H9 (cell line): ENCODE data around the gene APOH. TPM values are rescaled to one million over a fixed set of nuclear protein-coding genes. Genes with fewer than 3 reads are reported as not detected.

Experiments used
- DNase-seq: peaks from one replicate; pipeline ENCODE4 v3.0.0-alpha.2; 2017
- H2AFZ ChIP-seq: one replicate; pipeline ENCODE4 v1.6.1; 2013; ENCODE audit warnings: mild to moderate bottlenecking, low read length, control low read depth, moderate library complexity
- H2AK5ac ChIP-seq: 2 replicates; pipeline ENCODE4 v1.6.1; 2013; ENCODE audit warnings: low read length, control low read depth, mixed read lengths; ENCODE audit not compliant: insufficient read length
- H2BK120ac ChIP-seq: one replicate; pipeline ENCODE4 v1.6.1; 2013; ENCODE audit warnings: low read depth, mild to moderate bottlenecking, low read length, control low read depth, inconsistent platforms; ENCODE audit not compliant: poor library complexity, severe bottlenecking
- H2BK12ac ChIP-seq: 2 replicates; pipeline ENCODE4 v1.6.1; 2013; ENCODE audit warnings: low read length, control low read depth, mixed read lengths, low read depth; ENCODE audit not compliant: insufficient read length
- H2BK15ac ChIP-seq: 2 replicates; pipeline ENCODE4 v1.6.1; 2013; ENCODE audit warnings: low read depth, low read length, control low read depth
- H2BK20ac ChIP-seq: one replicate; pipeline ENCODE4 v1.6.1; 2013; ENCODE audit warnings: low read depth, mild to moderate bottlenecking, low read length, control low read depth, inconsistent platforms; ENCODE audit not compliant: poor library complexity, severe bottlenecking
- H2BK5ac ChIP-seq: 2 replicates; pipeline ENCODE4 v1.6.1; 2013; ENCODE audit warnings: low read length, control low read depth, mixed read lengths; ENCODE audit not compliant: insufficient read length
- H3K14ac ChIP-seq: 2 replicates; pipeline ENCODE4 v1.6.1; 2013; ENCODE audit warnings: low read length, control low read depth; ENCODE audit not compliant: insufficient read depth
- H3K18ac ChIP-seq: 2 replicates; pipeline ENCODE4 v1.6.1; 2013; ENCODE audit warnings: low read depth, mild to moderate bottlenecking, mixed read lengths, low read length, control low read depth; ENCODE audit not compliant: insufficient read length
- H3K23ac ChIP-seq: 2 replicates; pipeline ENCODE4 v1.6.1; 2013; ENCODE audit warnings: low read length, control low read depth, mixed read lengths, low read depth; ENCODE audit not compliant: insufficient read length
- H3K23me2 ChIP-seq: 2 replicates; pipeline ENCODE4 v1.6.1; 2013; ENCODE audit warnings: low read depth, mild to moderate bottlenecking, mixed read lengths, low read length, control low read depth; ENCODE audit not compliant: insufficient read length, poor library complexity, severe bottlenecking
- H3K27ac ChIP-seq: 2 replicates; pipeline ENCODE4 v1.5.1; 2013; ENCODE audit warnings: low read length, control low read depth, mixed read lengths, low read depth; ENCODE audit not compliant: insufficient read length
- H3K27me3 ChIP-seq: 2 replicates; pipeline ENCODE4 v1.6.1; 2013; ENCODE audit warnings: low read length, control low read depth, inconsistent platforms; ENCODE audit not compliant: insufficient read depth
- H3K4ac ChIP-seq: 2 replicates; pipeline ENCODE4 v1.6.1; 2013; ENCODE audit warnings: low read depth, mild to moderate bottlenecking, control low read depth, inconsistent platforms, low read length, moderate library complexity
- H3K4me1 ChIP-seq: 2 replicates; pipeline ENCODE4 v1.6.1; 2013; ENCODE audit warnings: low read length, control low read depth, inconsistent platforms; ENCODE audit not compliant: insufficient read depth
- H3K4me2 ChIP-seq: 2 replicates; pipeline ENCODE4 v1.6.1; 2013; ENCODE audit warnings: low read length, control low read depth, mixed read lengths; ENCODE audit not compliant: insufficient read length, insufficient read depth
- H3K56ac ChIP-seq: 2 replicates; pipeline ENCODE4 v1.6.1; 2013; ENCODE audit warnings: low read depth, mild to moderate bottlenecking, mixed read lengths, low read length, control low read depth; ENCODE audit not compliant: insufficient read length
- H3K79me1 ChIP-seq: 2 replicates; pipeline ENCODE4 v1.6.1; 2013; ENCODE audit warnings: low read depth, mild to moderate bottlenecking, moderate library complexity, low read length, control low read depth, inconsistent platforms; ENCODE audit not compliant: insufficient read depth, poor library complexity, severe bottlenecking
- H3K79me2 ChIP-seq: 2 replicates; pipeline ENCODE4 v1.6.1; 2013; ENCODE audit warnings: low read length, control low read depth, inconsistent platforms; ENCODE audit not compliant: insufficient read depth
- H3K9ac ChIP-seq: 2 replicates; pipeline ENCODE4 v1.6.1; 2013; ENCODE audit warnings: low read length, control low read depth, mixed read lengths; ENCODE audit not compliant: insufficient read length; ENCODE audit errors: extremely low read depth
- H3K9me3 ChIP-seq: one replicate; pipeline ENCODE4 v1.6.1; 2013; ENCODE audit warnings: low read depth, low read length, inconsistent platforms; ENCODE audit not compliant: control insufficient read depth
- H3T11ph ChIP-seq: one replicate; pipeline ENCODE4 v1.6.1; 2013; ENCODE audit warnings: mild to moderate bottlenecking, low read length, control low read depth, inconsistent platforms
- H4K20me1 ChIP-seq: one replicate; pipeline ENCODE4 v1.6.1; 2013; ENCODE audit not compliant: control insufficient read depth, insufficient read length, insufficient read depth
- H4K5ac ChIP-seq: 2 replicates; pipeline ENCODE4 v1.6.1; 2013; ENCODE audit warnings: low read depth, mild to moderate bottlenecking, mixed read lengths, low read length, control low read depth; ENCODE audit not compliant: insufficient read length
- H4K8ac ChIP-seq: replicated peaks from 2 replicates; pipeline ENCODE4 v1.6.1; 2013; ENCODE audit warnings: low read length, control low read depth, mixed read lengths, low read depth; ENCODE audit not compliant: insufficient read length
- H4K91ac ChIP-seq: 2 replicates; pipeline ENCODE4 v1.6.1; 2013; ENCODE audit warnings: low read depth, mild to moderate bottlenecking, moderate library complexity, mixed read lengths, low read length, control low read depth; ENCODE audit not compliant: insufficient read length
- H3K27ac Mint-ChIP-seq, 3 experiments: 2 replicates in 2 of 3; 3 replicates in 1 of 3; pipeline ENCODE4 v1.8.0; 2020 to 2021; ENCODE audit warnings: mixed read lengths in 3 of 3, mild to moderate bottlenecking in 1 of 3, moderate library complexity in 1 of 3
- H3K27me3 Mint-ChIP-seq: 2 replicates; pipeline ENCODE4 v1.8.0; 2021; ENCODE audit warnings: low read depth, mild to moderate bottlenecking, moderate library complexity, mixed read lengths
- H3K36me3 Mint-ChIP-seq, 3 experiments: 2 replicates in 2 of 3; 3 replicates in 1 of 3; pipeline ENCODE4 v1.8.0; 2020 to 2021; ENCODE audit warnings: low read depth in 3 of 3, mixed read lengths in 3 of 3; ENCODE audit not compliant: insufficient read depth in 1 of 3
- H3K4me1 Mint-ChIP-seq, 2 experiments: 2 replicates each; pipeline ENCODE4 v1.8.0; 2020; ENCODE audit warnings: mixed read lengths in 2 of 2
- H3K4me3 Mint-ChIP-seq, 2 experiments: 2 replicates in 1 of 2; 3 replicates in 1 of 2; pipeline ENCODE4 v1.8.0; 2020 to 2021; ENCODE audit warnings: mild to moderate bottlenecking in 2 of 2, mixed read lengths in 2 of 2, moderate library complexity in 1 of 2
- H3K9me3 Mint-ChIP-seq, 2 experiments: 2 replicates in 1 of 2; 3 replicates in 1 of 2; pipeline ENCODE4 v1.8.0; 2020; ENCODE audit warnings: mild to moderate bottlenecking in 2 of 2, mixed read lengths in 2 of 2, moderate library complexity in 1 of 2
- total RNA-seq: library from RNA; stranded (reverse); gene quantifications from 2 replicates; pipeline ENCODE4 v1.2.1, GENCODE V29; 2021
- TF ChIP-seq, protein P1 (sequence below): fragments of 200-600 bp; sonication (generic); conservative IDR thresholded peaks from 3 replicates; pipeline ENCODE4 v1.8.0; 2021; ENCODE audit warnings: antibody characterized with exemption, mild to moderate bottlenecking

The APOH gene
- total RNA-seq, 1 experiment from 2014 or later = not detected

DNA sequence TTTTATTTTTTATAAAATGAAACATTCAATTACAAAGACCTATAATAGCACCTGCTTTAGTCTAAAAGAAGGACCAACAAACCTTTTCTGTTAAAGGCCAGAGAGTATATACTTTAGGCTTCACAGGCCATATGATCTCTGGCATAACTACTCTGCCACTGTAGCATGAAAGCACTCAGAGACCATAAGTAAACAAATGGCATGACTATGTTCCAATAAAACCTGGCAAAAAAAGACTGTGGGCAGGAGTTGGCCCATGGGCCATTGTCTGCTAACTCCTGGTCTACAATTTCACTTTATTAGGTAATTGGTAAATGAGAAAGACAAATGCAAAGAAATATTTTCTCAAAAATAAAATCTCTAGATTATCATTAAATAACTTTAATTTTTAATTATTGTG, 52.2 kb downstream of the APOH start:
- Histone ChIP-seq H3K4ac (no peak overlapping the region), H3K9me3 (no peaks in the 10 kb centered on the region), H2AK5ac (no peak overlapping the region), H2BK5ac (no peak overlapping the region), H2BK120ac (no peak overlapping the region), H4K8ac (no peak overlapping the region), H4K5ac (no peak overlapping the region), H4K91ac (no peak overlapping the region), H2BK15ac (no peak overlapping the region), H3K27ac (no peak overlapping the region), H3K4me1 (no peaks in the 10 kb centered on the region), H3K27me3 (no peaks in the 10 kb centered on the region), H2AFZ (no peak overlapping the region), H3K23ac (no peak overlapping the region), H2BK12ac (no peak overlapping the region), H3K79me2 (no peaks in the 10 kb centered on the region), H3K14ac (no peak overlapping the region), H3K56ac (no peak overlapping the region), H3K9ac (no peak overlapping the region), H4K20me1 (no peaks in the 10 kb centered on the region), H3T11ph (no peak overlapping the region), H3K18ac (no peak overlapping the region), H2BK20ac (no peak overlapping the region), H3K79me1 (no peaks in the 10 kb centered on the region), H3K23me2 (no peaks in the 10 kb centered on the region), H3K4me2 (no peak overlapping the region)
- Mint-ChIP-seq H3K9me3 (no peaks in the 10 kb centered on the region), H3K36me3 (peaks cover 0 to 8% (median 0%) of the 10 kb centered on the region in 3 experiments; a peak in 2 of 7 replicates), H3K27ac (no peak overlapping the region), H3K4me1 (no peaks in the 10 kb centered on the region), H3K4me3 (no peak overlapping the region), H3K27me3 (no peaks in the 10 kb centered on the region)
- DNase-seq = no peak
- TF ChIP-seq, protein P1, sequence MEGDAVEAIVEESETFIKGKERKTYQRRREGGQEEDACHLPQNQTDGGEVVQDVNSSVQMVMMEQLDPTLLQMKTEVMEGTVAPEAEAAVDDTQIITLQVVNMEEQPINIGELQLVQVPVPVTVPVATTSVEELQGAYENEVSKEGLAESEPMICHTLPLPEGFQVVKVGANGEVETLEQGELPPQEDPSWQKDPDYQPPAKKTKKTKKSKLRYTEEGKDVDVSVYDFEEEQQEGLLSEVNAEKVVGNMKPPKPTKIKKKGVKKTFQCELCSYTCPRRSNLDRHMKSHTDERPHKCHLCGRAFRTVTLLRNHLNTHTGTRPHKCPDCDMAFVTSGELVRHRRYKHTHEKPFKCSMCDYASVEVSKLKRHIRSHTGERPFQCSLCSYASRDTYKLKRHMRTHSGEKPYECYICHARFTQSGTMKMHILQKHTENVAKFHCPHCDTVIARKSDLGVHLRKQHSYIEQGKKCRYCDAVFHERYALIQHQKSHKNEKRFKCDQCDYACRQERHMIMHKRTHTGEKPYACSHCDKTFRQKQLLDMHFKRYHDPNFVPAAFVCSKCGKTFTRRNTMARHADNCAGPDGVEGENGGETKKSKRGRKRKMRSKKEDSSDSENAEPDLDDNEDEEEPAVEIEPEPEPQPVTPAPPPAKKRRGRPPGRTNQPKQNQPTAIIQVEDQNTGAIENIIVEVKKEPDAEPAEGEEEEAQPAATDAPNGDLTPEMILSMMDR = no peak
